ENCODE results near the gene DDX42. TPM values are rescaled to one million over a fixed set of nuclear protein-coding genes. Genes with fewer than 3 reads are reported as not detected.

DDX42 gene
- total and polyA plus RNA-seq, 2 donors (not counting 1 experiment from before 2014, with no cell fraction given) = 61.6 to 170 TPM

DNA sequence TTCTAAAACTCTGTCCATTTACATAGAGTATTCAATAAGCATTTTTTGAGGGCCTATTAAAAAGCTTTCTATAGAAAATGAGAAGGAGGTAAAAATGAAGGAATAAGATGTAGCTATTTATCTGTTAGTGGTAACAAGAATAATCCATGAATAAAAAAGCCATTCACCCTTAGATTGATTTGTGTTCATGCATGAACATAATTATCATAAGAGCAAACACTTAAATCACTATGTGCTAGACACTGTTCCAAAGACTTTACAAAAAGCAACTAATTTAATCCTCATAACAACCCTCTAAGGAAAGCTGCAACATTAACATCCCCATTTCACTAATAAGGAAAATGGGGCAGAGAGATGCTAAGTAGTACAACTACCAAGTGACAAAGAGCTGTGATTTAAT, 7.2 kb upstream of the DDX42 start:
- Histone ChIP-seq H3K36me3 (replicated peaks in 1 of 2; ENCODE audit: control extremely low read depth in 1 of 2, control insufficient read depth in 1 of 2, extremely low read depth in 1 of 2, insufficient read depth in 2 of 2, low read length in 1 of 2) (peaks cover 15 to 47% of the 10 kb centered on the region in 2 experiments), H3K27me3 (replicated peaks in 1 of 4; ENCODE audit: control extremely low read depth in 1 of 4, control insufficient read depth in 3 of 4, insufficient read depth in 4 of 4, low read length in 3 of 4) (no peaks in the 10 kb centered on the region), H3K4me3 (ENCODE audit: control extremely low read depth in 1 of 5, extremely low read depth in 1 of 5, insufficient read depth in 1 of 5, low read depth in 2 of 5, low read length in 4 of 5) (no peak overlapping the region), H3K9ac (ENCODE audit: low read length) (no peak overlapping the region), H3K4me2 (replicated peaks; ENCODE audit: low read depth, low read length, poor library complexity, severe bottlenecking) (no peak overlapping the region), H3K4me1 (ENCODE audit: control insufficient read depth in 2 of 2, insufficient read depth in 2 of 2, low read length in 2 of 2) (peaks cover 9 to 11% of the 10 kb centered on the region in 2 donors), H4K20me1 (ENCODE audit: control insufficient read depth, insufficient read depth, low read length, poor library complexity, severe bottlenecking) (peaks cover 16% of the 10 kb centered on the region), H3K79me2 (ENCODE audit: control insufficient read depth, insufficient read depth, low read length) (peaks cover 91% of the 10 kb centered on the region), H2AFZ (ENCODE audit: insufficient read depth, low read depth, low read length, poor library complexity, severe bottlenecking) (no peak overlapping the region), H3K27ac (ENCODE audit: low read length in 2 of 2) (no peak overlapping the region), H3K9me3 (ENCODE audit: control extremely low read depth in 1 of 3, control insufficient read depth in 2 of 3, insufficient read depth in 1 of 3, low read length in 2 of 3) (no peaks in the 10 kb centered on the region)
- Mint-ChIP-seq H3K27ac (no peak overlapping the region), H3K4me1 (peaks cover 41% of the 10 kb centered on the region), H3K27me3 (no peaks in the 10 kb centered on the region), H3K4me3 (no peak overlapping the region), H3K9me3 (ENCODE audit: insufficient read depth) (no peaks in the 10 kb centered on the region)
- ChIA-PET POLR2A (interaction anchor here (0.6 kb wide), 1 partner anchor 46 kb away, joined by 5 read pairs; no protein-coding TSS in a partner anchor), CTCF (interaction anchor here (1.4 kb wide), 1 partner anchor 72 kb away, joined by 4 read pairs; no protein-coding TSS in a partner anchor)
- ATAC-seq (ENCODE audit: low read depth) = no peak
- intact Hi-C loops (cut with micrococcal nuclease) = no loop called here
- no peak for DNase-seq
- no peak for TF ChIP-seq EZH2 (IDR thresholded peaks at IDR 0.05; ENCODE audit: borderline replicate concordance, insufficient read depth, low read depth, low read length, poor library complexity, severe bottlenecking)
- TF ChIP-seq, protein P1, sequence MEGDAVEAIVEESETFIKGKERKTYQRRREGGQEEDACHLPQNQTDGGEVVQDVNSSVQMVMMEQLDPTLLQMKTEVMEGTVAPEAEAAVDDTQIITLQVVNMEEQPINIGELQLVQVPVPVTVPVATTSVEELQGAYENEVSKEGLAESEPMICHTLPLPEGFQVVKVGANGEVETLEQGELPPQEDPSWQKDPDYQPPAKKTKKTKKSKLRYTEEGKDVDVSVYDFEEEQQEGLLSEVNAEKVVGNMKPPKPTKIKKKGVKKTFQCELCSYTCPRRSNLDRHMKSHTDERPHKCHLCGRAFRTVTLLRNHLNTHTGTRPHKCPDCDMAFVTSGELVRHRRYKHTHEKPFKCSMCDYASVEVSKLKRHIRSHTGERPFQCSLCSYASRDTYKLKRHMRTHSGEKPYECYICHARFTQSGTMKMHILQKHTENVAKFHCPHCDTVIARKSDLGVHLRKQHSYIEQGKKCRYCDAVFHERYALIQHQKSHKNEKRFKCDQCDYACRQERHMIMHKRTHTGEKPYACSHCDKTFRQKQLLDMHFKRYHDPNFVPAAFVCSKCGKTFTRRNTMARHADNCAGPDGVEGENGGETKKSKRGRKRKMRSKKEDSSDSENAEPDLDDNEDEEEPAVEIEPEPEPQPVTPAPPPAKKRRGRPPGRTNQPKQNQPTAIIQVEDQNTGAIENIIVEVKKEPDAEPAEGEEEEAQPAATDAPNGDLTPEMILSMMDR (IDR thresholded peaks at IDR 0.05) = no peak

DNA sequence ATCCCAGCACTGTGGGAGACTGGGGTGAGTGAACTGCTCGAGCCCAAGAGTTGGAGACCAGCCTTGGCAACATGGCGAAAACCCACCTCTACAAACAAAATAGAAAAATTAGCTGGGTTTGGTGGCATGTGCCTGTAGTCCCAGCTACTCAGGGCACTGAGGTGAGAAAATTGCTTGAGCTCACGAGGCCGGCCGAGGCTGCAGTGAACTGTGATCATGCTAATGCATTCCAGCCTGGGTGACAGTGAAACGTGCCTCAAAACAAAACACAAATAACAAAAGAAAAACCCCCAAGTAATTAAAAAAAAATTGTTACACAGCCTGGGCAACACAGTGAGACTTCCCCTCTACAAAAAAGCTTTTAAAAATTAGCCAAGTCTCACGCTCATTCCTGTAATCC, 5.5 kb upstream of the DDX42 start:
- no peaks in the 10 kb centered on the region for H3K27me3 ChIP-seq (replicated peaks in 1 of 4; ENCODE audit: control extremely low read depth in 1 of 4, control insufficient read depth in 3 of 4, insufficient read depth in 4 of 4, low read length in 3 of 4)
- Mint-ChIP-seq H3K27me3 (no peaks in the 10 kb centered on the region), H3K27ac (no peak overlapping the region), H3K9me3 (ENCODE audit: insufficient read depth) (no peaks in the 10 kb centered on the region), H3K4me3 (no peak overlapping the region), H3K4me1 (peaks cover 46% of the 10 kb centered on the region)
- no peak overlapping the region for H2AFZ ChIP-seq (ENCODE audit: insufficient read depth, low read depth, low read length, poor library complexity, severe bottlenecking)
- no peaks in the 10 kb centered on the region for H3K9me3 ChIP-seq (ENCODE audit: control extremely low read depth in 1 of 3, control insufficient read depth in 2 of 3, insufficient read depth in 1 of 3, low read length in 2 of 3)
- H3K27ac ChIP-seq (ENCODE audit: low read length in 2 of 2) = no peak overlapping the region
- ATAC-seq (ENCODE audit: low read depth) (no peak), DNase-seq (no peak)
- peaks cover 16% of the 10 kb centered on the region for H4K20me1 ChIP-seq (ENCODE audit: control insufficient read depth, insufficient read depth, low read length, poor library complexity, severe bottlenecking)
- 86% methylated on average over 4 of the region's 7 CpGs for WGBS (ENCODE audit: insufficient coverage)
- no peak overlapping the region for H3K9ac ChIP-seq (ENCODE audit: low read length)
- peaks cover 94% of the 10 kb centered on the region for H3K79me2 ChIP-seq (ENCODE audit: control insufficient read depth, insufficient read depth, low read length)
- H3K4me1 ChIP-seq (ENCODE audit: control insufficient read depth in 2 of 2, insufficient read depth in 2 of 2, low read length in 2 of 2) = peaks cover 10 to 19% of the 10 kb centered on the region in 2 donors
- ChIA-PET POLR2A (interaction anchor here (0.6 kb wide), 2 partner anchors 48 to 317 kb away, joined by 3 to 4 read pairs; no protein-coding TSS in a partner anchor), CTCF (interaction anchor here (0.6 kb wide), 1 partner anchor 538 kb away, joined by 4 read pairs; no protein-coding TSS in a partner anchor)
- intact Hi-C loops (cut with micrococcal nuclease) = no loop called here
- TF ChIP-seq, protein P1 (IDR thresholded peaks at IDR 0.05) = no peak
- TF ChIP-seq EZH2 (IDR thresholded peaks at IDR 0.05; ENCODE audit: borderline replicate concordance, insufficient read depth, low read depth, low read length, poor library complexity, severe bottlenecking) = no peak
- H3K4me3 ChIP-seq (ENCODE audit: control extremely low read depth in 1 of 5, extremely low read depth in 1 of 5, insufficient read depth in 1 of 5, low read depth in 2 of 5, low read length in 4 of 5) = no peak overlapping the region
- H3K4me2 ChIP-seq (replicated peaks; ENCODE audit: low read depth, low read length, poor library complexity, severe bottlenecking) = no peak overlapping the region
- H3K36me3 ChIP-seq (replicated peaks in 1 of 2; ENCODE audit: control extremely low read depth in 1 of 2, control insufficient read depth in 1 of 2, extremely low read depth in 1 of 2, insufficient read depth in 2 of 2, low read length in 1 of 2) = peaks cover 12 to 33% of the 10 kb centered on the region in 2 experiments
